Hepatocyte (in vitro differentiated cells): ENCODE results near the gene CTSW. TPM values are rescaled to one million over a fixed set of nuclear protein-coding genes. Genes with fewer than 3 reads are reported as not detected.

Experiments used
- DNase-seq: peaks from one replicate; pipeline ENCODE4 v3.0.0-alpha.2; 2016; ENCODE audit warnings: low spot score
- H2AFZ ChIP-seq: fragments of 200-600 bp; sonication (generic); 2 replicates; pipeline ENCODE4 v1.6.0; 2016; ENCODE audit warnings: antibody characterized with exemption, mild to moderate bottlenecking
- H3K27ac ChIP-seq: fragments of 200-600 bp; sonication (generic); 2 replicates; pipeline ENCODE4 v1.5.1; 2016; ENCODE audit warnings: mild to moderate bottlenecking
- H3K27me3 ChIP-seq: fragments of 200-600 bp; sonication (generic); 2 replicates; pipeline ENCODE4 v1.6.1; 2016
- H3K36me3 ChIP-seq: fragments of 200-600 bp; sonication (generic); replicated peaks from 2 replicates; pipeline ENCODE4 v1.5.1; 2016; ENCODE audit warnings: low read depth; ENCODE audit not compliant: insufficient read depth
- H3K4me1 ChIP-seq: fragments of 200-600 bp; sonication (generic); 2 replicates; pipeline ENCODE4 v1.5.1; 2016; ENCODE audit warnings: mild to moderate bottlenecking, moderate library complexity; ENCODE audit not compliant: insufficient read depth
- H3K4me2 ChIP-seq: fragments of 200-600 bp; sonication (generic); 2 replicates; pipeline ENCODE4 v1.6.0; 2016
- H3K4me3 ChIP-seq: fragments of 200-600 bp; sonication (generic); 2 replicates; pipeline ENCODE4 v1.5.1; 2016; ENCODE audit warnings: mild to moderate bottlenecking
- H3K79me2 ChIP-seq: fragments of 200-600 bp; sonication (generic); 2 replicates; pipeline ENCODE4 v1.6.0; 2017; ENCODE audit warnings: mild to moderate bottlenecking
- H3K9me2 ChIP-seq: fragments of 200-600 bp; sonication (generic); replicated peaks from 2 replicates; pipeline ENCODE4 v1.6.0; 2017; ENCODE audit warnings: mild to moderate bottlenecking; ENCODE audit not compliant: insufficient read depth
- H3K9me3 ChIP-seq: fragments of 200-600 bp; sonication (generic); 2 replicates; pipeline ENCODE4 v1.5.1; 2016; ENCODE audit warnings: low read depth, mild to moderate bottlenecking
- H4K20me1 ChIP-seq: fragments of 200-600 bp; sonication (generic); 2 replicates; pipeline ENCODE4 v1.6.0; 2016; ENCODE audit warnings: mild to moderate bottlenecking; ENCODE audit not compliant: insufficient read depth, poor library complexity, severe bottlenecking
- CTCF ChIP-seq: fragments of 200-600 bp; sonication (generic); IDR thresholded peaks from 2 replicates; pipeline ENCODE4 v1.5.1; 2016; ENCODE audit warnings: antibody characterized with exemption, mild to moderate bottlenecking; ENCODE audit not compliant: poor library complexity
- EZH2 ChIP-seq: fragments of 200-600 bp; sonication (generic); IDR thresholded peaks from 2 replicates; pipeline ENCODE4 v1.6.1; 2016; ENCODE audit warnings: antibody characterized with exemption, mild to moderate bottlenecking, borderline replicate concordance
- EZH2phosphoT487 ChIP-seq: fragments of 200-600 bp; sonication (generic); IDR thresholded peaks from one replicate; pipeline ENCODE4 v1.6.1; 2018; ENCODE audit warnings: antibody characterized with exemption, mild to moderate bottlenecking, low read depth, moderate library complexity; ENCODE audit not compliant: unreplicated experiment, severe bottlenecking
- WGBS: methylation state at CpG from one replicate; pipeline ENCODE4 v1.1.6; 2016; ENCODE audit warnings: low lambda C conversion rate; ENCODE audit errors: missing lambda C conversion rate; 5-methylcytosine and 5-hydroxymethylcytosine counted together
- polyA plus RNA-seq: library from polyadenylated mRNA; unstranded; fragments of >200 nt; fragmentation: Nextera tagmentation; extraction: Ambion mirVana; gene quantifications from 2 replicates; pipeline ENCODE4 v1.2.1, GENCODE V29; 2016
- total RNA-seq: library from RNA; depleted of rRNA; stranded (reverse); fragments of >200 nt; gene quantifications from 2 replicates; pipeline ENCODE4 v1.2.3, GENCODE V29; 2014

CTSW gene
- total and polyA plus RNA-seq, 2 experiments from 2014 or later = 0.15 TPM; not detected in 1

- Histone ChIP-seq H3K79me2 (no peaks in the 10 kb centered on the region), H3K36me3 (no peaks in the 10 kb centered on the region), H3K9me3 (no peaks in the 10 kb centered on the region), H3K4me1 (peaks cover 8% of the 10 kb centered on the region), H4K20me1 (no peaks in the 10 kb centered on the region), H3K27me3 (no peaks in the 10 kb centered on the region), H3K9me2 (no peaks in the 10 kb centered on the region), H3K27ac (no peak overlapping the region), H3K4me3 (no peak overlapping the region), H2AFZ (no peak overlapping the region), H3K4me2 (no peak overlapping the region)
- no peak for DNase-seq
- whole genome bisulfite sequencing = 96% methylated on average over 4 of the region's 4 CpGs
- TF ChIP-seq EZH2 = no peak
- no peak for TF ChIP-seq CTCF
- TF ChIP-seq EZH2phosphoT487 = no peak
Observed at GRCh38 chr11:65842144-65842543, 37.5 kb upstream of the CTSW start.

GRCh38 chr11:65843811-65844210 lies 35.8 kb upstream of the CTSW start:
- no peak overlapping the region for H2AFZ ChIP-seq
- no peaks in the 10 kb centered on the region for H3K36me3 ChIP-seq
- H3K79me2 ChIP-seq = no peaks in the 10 kb centered on the region
- H3K4me2 ChIP-seq = peak overlapping the region; percentile 43
- H4K20me1 ChIP-seq = no peaks in the 10 kb centered on the region
- no peaks in the 10 kb centered on the region for H3K9me2 ChIP-seq
- H3K4me3 ChIP-seq = no peak overlapping the region
- H3K9me3 ChIP-seq = no peaks in the 10 kb centered on the region
- TF ChIP-seq EZH2phosphoT487 (no peak), CTCF (no peak), EZH2 (no peak)
- peak overlapping the region; percentile 75 for H3K27ac ChIP-seq
- DNase-seq = peak; percentile 14
- WGBS = 88% methylated on average over 3 of the region's 3 CpGs
- peaks cover 8% of the 10 kb centered on the region for H3K4me1 ChIP-seq
- H3K27me3 ChIP-seq = no peaks in the 10 kb centered on the region

- Histone ChIP-seq H3K4me2 (peak overlapping the region; percentile 43), H3K4me1 (peaks cover 8% of the 10 kb centered on the region), H3K27ac (peak overlapping the region; percentile 75), H3K27me3 (no peaks in the 10 kb centered on the region), H2AFZ (no peak overlapping the region), H4K20me1 (no peaks in the 10 kb centered on the region), H3K4me3 (no peak overlapping the region), H3K79me2 (no peaks in the 10 kb centered on the region), H3K9me2 (no peaks in the 10 kb centered on the region), H3K9me3 (no peaks in the 10 kb centered on the region), H3K36me3 (no peaks in the 10 kb centered on the region)
- TF ChIP-seq CTCF (no peak), EZH2phosphoT487 (no peak), EZH2 (no peak)
- WGBS = 76% methylated on average over 10 of the region's 10 CpGs
- DNase-seq = peak; percentile 22
Observed at GRCh38 chr11:65844231-65844872, 35.3 kb upstream of the CTSW start.
